GM21381 (cell line): ENCODE data around the gene LIFR.

ENCODE experiments used
- ATAC-seq: cut with Tn5 transposase; IDR thresholded peaks from one replicate; pipeline ENCODE4 v1.9.1; 2021; ENCODE audit warnings: mild to moderate bottlenecking, moderate library complexity; ENCODE audit not compliant: unreplicated experiment

Gene LIFR

DNA sequence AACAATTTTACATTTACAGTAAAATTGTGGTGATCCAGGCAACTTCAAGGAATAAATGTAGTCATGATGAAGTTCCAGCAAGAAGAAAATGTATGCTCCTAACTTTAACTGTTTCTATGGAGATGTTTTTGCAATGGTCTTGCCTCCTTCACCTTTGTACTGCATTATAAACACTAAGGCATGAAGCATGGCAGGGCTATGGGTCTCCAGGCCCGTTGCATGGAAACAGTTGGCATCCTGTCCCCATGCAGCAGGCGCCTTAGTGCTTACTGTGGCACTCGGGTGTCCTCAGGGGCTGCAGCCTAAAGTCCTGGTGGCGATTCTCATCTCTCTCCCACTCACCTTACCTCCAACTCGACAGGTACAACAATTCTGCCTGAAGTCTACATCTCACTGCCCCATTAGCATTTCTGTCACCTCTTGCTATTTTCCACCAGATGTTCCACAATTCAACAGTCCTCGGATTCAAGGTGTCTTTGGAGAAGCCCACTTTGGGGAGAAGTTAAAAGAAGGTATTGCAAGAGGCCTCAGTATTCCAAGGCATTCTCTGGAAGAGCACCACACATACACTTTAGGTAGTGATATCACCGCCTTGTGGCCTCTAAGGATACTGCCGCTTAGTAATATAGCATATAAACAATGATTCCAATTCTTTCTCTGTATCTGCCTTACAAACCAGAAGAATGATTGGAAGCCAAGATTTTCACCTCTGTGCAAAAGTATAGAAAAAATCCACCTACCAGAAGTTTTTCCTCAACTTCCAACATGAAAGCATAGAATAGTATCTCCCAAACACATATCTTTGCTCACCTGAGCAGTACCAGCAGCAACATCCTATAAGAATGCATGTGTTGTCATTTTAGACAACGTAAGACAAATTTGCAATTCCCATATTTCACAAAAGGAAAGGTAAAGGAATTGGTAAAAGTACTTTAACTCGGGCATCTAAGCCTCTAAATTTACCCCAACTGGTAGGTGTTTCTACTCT is 5.1 kb downstream of the LIFR start:
- ATAC-seq, result no peak

DNA sequence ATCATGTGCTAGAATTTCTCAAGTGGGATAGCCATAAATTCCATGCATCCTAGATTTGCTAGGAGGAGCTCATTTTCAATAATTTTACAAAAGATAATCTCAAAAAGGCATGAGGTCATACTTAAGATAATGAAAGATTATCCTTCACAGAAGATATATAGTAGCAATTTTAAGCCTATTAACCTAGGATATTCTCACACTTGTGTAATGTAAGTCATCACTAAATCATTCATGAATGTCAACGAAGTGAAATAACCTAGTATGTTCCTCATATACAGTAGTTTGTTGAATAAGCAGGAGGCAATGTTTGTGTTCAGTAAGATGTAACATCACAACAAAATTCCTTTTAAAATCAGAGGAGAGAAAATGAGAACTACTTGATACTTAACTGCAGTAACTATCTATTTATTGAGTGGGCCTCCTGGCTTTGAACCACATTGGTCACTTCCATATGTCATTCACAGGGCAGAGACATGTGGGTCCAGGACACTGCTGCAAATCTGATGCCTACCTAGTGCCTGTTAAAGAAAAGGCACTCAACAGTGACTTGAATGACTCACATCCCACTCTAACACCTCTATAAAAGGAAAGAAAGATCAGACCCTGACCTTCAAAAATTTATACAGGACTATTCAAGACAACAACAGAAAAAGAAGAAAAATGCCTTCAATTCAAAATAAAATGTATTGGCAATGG is 8.2 kb downstream of the LIFR start:
- no peak for ATAC-seq

DNA sequence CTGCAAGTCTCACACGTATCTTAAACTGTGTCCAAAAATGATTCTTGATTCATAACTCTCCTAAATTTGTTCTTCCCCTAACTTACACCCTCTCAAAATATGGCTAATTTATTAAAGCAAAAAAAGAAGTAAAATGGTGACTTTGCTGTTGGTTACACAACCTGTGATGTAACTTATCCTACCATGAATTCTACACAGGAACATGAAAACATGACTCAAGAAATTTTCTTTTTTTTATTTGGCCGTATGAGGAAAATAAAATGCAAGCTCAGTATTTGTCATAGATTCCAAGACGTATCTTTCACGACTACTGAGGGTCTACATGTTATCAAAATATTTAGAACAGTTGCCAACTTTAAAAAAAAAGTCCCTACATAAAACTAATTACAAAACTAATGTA is 9.2 kb downstream of the LIFR start:
- ATAC-seq, result no peak

DNA sequence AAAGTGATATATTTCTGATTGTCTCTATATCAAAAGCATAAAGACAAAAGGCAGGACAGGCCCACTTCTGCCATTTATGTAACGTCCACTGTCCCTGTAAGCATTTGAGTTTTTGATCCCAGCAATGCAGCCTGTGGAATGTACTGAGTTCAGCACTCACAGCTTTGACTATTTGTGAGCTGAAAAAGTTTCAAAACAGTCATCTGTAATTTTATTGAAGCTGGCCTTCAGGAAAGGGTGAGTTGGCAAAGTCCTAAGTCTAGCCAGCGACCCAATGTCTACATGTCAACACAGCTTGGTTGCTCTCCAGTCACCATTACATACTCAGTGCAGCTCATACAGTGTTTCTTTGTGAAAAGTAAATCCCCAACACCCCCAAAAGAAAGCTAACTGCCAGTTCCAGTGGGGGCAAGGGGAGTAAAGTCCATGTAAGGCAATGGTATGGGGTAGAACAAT is 9.7 kb downstream of the LIFR start:
- no peak for ATAC-seq

DNA sequence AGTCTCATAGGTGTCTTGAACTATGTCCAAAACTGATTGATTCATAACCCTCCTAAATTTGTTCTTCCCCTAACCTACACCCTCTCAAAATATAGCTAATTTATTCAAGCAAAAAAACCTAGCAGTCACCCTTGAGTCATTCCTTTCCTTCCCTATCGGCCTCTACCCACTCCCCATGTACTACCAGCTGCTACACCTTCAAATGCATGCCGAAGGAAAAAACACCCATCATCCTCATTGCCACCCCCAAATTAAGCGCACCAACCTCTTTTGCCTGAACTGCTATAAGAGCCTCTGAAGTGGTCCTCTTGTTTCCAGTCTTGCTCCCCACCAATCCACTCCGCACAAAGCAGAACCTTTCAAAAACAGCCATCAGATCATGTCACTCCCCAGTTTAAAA is 12.6 kb downstream of the LIFR start:
- ATAC-seq, result no peak

DNA sequence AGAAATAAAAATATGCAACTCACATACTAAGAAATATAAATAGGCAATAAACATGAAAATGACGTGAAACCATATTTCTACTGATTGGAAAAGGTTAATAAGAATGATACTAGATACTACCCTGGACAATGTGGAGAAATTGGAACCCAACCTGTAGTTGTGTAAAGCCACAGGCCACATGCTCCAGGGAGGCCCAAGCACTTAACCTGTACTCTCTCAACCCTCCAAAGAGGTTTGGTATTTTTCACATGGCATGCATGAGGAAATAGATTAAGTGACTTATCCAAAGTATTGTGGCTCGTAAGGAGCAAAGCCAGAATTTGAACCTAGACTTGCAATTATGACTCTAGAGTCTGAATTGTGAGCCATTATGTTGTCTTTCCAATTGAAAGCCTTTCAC is 13.4 kb downstream of the LIFR start:
- ATAC-seq, result no peak

DNA sequence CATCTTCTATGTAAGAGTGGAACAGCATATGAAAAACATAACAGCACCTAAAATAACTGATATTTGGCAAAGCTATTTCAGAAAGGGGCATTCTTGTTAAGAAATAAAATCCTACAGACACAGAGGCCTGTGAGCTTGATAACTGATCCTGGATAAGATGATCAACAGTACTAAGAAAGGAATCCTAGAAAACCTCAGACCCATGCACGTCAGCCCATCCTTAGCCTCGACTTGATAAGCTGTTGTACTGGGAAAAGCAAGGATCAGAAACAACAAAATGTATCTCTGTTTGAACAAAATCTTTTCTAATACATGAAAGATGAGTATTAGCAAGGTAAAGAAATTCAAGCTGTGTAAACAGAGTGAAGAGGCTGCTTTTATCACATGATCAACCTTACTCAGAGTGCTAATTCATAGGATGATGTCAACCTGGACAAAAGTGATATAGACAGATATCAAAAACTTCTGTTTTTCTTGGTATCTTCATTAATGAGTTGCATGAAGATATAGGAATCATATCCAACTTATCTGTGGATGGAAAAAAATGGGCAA is 15.2 kb downstream of the LIFR start:
- ATAC-seq, result no peak

DNA sequence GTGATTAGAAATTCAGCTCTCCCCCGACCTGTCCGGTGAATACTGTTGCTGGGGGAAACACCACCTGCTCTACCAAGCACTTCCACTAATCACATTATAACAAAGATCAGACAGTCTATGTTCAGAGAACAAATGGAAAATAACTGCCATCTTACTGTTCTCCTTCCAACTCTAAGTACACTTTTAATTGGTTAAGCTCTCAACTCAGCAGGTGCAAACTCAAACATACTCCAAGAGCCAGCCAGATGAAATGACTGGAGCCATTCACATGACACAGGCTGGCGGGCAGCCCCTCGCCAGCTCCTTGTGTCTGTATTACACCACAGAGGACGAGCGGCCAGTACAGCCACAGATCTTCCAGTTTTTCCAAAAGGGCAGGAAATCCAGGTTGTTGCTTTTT is 16.1 kb downstream of the LIFR start:
- no peak for ATAC-seq

DNA sequence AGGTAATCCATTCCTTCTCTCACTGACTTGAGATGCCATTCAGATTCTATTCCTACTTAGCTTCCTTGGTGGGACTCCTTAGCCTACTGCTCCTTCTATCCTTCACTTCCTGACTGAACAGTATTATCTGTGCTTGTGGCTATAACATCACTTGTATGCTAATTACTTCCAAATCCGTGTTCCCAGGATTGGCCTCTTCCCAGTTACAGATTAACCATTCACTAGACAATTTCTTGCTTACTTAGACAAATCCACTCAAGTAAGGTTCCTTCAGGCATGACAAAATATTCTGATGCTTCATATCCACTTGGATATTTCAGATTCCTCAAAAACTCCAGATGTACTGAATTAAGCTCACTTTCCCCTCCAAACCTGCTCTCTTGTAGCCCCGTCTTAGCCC is 18.3 kb downstream of the LIFR start:
- ATAC-seq, result no peak

DNA sequence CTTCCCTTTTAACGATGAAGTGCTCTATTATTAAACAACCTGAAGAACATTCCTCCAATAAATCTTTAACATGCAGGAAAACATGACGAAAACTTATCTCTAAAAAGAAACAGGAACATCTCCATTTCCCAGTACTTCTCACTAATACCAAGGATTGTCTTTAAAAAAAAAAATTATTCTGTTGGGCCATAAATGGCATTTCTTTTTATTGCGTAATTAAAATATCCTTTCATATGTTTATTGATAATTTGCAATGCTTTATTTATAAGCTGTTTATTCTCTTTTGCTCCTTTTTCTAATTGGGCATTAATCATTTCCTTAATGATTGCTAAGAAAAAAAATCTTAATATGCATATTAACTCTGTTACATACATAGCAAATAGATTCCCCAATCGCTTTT is 18.9 kb downstream of the LIFR start:
- ATAC-seq, result no peak

DNA sequence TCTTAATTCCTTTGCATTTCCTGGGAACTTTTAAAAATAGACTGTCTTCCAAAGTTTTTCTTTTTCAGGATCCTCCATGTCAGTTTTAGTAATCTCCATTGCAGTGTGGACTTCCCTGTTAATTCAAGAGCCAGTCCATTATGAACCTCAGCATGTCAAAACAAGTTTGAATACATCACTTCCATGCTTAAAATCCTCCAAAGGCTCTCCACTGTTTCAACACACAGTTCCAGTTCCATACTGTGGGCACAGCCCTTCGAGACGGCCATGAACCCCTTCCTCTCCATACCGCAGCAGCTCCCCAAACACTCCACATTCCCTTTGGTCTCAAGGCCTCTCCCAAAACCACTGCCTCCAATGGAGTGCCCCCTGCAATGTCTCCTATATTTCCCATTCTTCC is 19.5 kb downstream of the LIFR start:
- no peak for ATAC-seq

DNA sequence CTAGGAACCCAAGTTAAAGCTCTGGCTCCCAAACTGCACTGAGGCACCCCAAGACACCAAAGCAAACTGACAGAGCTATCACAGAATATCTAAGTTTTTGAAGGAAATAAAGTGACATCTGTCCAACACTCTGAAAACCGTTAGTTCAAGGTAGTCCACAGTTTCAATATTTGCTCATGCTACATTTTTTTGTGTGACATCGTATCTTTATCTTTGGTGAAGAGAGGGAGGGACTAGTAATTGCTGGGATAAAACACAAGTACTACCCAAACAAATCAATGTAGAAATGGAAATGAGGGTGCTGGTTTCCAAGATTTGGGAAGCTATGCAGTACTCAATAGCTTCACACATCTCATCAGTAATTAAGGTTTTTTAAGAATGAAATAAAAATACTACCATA is 20.6 kb downstream of the LIFR start:
- no peak for ATAC-seq

DNA sequence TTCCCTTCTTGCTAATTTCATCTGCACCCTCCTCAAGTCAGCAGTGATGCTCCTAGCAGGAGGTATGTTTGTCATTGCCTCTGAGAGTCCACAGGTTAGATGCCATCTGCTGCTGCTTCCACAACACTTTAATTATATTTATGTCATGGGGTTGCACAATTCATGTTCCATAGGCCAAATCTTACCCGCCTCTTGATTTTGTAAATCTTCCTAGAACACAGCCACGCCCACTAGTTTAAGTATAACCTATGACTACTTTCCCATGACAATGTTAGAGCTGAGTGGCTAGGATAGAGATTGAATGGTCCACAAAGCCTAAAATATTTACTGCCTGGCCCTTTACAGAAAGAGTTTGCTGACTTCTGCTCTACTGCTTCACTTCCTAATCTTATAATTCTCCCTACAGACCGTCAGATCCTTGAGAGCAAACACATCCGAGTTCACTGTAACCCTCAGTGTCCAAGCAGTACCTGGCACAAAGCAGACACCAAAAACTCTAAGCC is 21.1 kb downstream of the LIFR start:
- ATAC-seq, result no peak

DNA sequence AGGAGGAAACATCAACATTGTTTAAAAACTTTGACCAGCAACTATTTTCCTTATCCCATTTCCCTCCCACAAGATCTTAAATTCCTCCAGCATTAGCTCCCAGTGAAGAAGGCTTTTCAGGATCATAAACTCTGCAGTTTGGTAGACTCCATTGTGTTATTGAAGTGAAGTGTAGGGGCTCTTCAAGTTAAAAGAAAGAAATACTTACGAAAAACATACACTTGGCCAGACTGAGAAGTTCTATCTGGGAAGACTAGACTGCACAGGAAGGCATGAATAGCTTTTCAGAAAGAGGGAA is 22.3 kb downstream of the LIFR start:
- no peak for ATAC-seq

DNA sequence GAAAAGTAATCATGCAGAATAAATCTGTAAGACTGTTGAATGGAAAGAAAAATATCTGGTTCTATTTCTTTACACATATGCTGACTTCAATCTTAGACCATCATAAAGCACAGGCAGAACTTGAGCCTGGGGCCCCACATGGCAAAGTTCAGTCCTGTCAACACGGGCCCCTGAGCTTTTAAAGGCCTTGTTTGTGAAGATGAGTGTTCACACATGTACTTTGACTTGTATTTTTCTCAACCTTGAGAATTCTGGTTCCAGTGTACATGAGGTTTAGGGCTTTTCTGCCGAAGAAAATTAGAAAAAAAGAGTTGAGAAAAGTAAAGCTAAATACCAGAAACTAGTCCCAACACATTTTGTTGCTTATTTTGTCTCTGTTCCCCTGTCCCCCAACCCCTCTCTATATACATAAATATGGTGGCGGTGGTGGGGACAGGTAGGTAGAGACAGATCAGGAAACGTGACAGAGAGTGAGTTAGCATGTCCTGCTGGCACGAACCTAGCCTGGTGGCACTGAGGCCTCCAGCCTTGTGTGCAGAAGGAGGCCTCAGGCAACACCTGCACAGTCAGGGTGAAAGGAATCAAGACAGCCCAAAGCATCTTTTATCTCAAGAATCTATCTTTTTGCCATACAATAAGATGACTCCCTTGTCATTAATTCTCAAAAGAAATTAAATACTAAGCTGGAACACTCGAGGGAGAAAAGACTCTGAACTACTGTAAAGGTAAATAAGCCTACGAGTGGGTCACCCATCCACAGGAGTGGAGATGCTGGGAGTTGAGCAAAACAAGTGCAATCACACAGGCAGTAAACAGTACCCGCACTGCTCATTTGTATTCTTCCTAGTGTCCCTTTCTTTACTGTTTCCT is 22.9 kb downstream of the LIFR start:
- ATAC-seq, result no peak

DNA sequence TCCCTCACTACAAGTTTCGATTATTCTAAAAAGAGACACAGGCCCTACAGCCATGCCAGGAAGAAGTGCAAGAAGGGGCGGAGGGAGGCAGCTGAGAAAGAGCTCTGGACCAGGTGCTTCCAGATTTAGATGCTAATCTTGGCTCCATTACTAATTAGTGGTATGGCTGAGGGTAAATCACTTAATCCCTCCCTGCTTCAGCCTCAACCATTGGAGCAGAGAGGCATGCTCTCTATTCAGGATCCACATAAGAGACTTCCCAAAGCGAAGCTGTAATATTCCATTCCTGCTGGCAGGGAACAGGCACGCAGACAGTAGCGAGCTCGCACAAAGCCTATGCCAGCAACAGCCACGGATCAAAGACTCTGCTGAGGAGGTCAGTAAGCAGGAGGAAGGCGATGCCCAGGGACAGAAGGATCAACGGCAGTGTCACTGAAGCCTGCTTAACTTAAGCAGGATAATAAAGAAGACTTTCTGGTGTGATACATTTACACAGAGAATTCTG is 24.2 kb downstream of the LIFR start:
- no peak for ATAC-seq

DNA sequence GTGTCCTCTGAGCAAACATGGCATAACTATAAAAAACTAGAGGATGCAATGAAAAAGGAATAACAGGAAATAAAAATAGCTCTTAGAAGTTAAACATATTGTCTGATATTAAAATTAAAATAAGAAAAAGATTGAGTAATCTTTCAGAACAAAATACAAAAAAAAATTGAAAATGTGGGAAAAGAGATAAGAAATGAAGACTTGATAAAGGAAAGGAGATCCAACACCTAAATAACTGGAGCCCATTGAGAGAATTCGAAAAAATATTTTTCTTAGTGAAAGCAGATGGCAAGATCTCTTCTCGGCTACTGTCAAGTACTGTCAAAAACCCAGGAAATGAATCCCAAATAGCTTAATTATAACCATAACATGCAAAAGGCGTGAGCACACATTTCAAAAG is 24.9 kb downstream of the LIFR start:
- no peak for ATAC-seq

DNA sequence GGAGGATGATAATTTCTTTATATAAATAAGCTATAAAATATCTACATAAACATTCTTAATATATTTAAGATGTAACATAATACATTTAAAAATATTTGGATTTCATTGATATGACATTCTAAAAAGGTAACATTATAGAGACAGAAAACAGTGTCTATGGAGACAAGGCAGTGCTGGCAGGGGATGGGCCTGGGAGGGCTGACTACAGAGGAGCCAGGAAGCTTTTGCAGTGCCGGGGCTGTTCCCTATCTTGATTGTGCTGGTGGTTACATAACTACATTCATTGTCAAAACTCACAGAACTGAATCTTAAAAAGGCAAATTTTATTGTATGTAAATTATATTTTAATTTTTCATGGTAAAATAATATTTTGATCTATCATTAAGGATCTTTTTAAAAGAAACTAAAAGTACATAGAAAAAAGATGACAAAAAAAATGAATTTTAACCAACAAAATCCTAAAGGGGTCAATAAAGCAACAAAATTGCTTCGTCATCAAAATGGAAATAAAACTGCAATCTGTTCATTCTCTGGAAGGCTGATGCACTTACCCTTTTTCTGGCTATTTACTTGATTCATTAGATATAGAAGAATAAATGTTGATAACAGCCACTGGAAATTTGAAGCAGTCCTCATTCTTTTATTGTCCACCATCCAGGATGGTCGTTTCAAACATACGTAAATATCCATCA is 26.3 kb downstream of the LIFR start:
- ATAC-seq, result no peak

DNA sequence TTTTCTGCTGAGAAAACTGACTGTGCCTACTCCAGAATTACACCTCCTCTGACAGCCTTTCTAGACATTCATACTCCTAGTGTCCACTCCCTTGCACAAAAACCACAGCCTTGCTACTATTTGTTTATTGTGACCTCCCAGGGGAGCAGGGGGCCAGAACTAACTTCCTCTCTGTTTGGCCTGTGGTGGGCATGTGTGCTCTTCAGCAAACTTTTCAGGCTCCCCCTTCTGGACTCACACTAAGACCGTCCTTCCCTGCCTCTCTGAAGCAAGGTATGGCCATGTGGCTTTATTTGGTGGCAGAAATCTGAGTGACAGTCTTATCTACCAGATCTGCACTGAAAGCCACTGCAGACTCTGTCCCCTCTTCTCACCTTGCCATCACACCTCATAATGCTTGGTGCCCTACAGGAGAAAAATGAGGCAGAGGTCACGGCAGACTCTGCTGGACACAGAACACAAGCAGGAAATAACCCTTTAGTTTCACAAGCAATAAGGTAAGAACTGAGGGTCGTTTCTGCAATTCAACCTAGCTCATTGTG is 28.2 kb downstream of the LIFR start:
- no peak for ATAC-seq

DNA sequence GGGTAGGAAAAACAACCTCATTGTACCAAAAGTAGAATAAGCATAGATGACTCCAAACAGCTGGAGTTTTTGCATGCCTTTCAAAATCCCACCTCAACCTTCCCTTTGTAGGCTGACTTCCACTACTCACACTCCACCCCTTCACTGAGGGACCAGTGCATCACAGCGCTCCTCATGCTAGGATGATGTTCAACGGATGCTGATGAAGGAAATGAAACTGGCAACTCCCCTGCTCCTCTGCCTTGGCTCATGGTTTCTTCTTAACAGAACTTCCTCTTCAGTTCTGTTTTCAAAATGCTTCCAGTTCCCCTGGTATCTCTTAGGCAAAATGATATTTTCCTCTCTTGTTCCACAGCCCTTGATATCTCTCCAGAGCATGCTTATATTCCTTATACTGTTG is 29.0 kb downstream of the LIFR start:
- no peak for ATAC-seq
